HepG2 (cell line): ENCODE results near the gene P2RY1. TPM values are rescaled to one million over a fixed set of nuclear protein-coding genes. Genes with fewer than 3 reads are reported as not detected.

Source experiments
- ATAC-seq: fragments of 200-7000 bp; cut with Tn5 transposase; 3 replicates; pipeline ENCODE4 v1.9.1; 2020; ENCODE audit warnings: mild to moderate bottlenecking, moderate library complexity
- BruUV-seq: library from RNA; stranded (reverse); fragments of 400-500 nt; replicated peaks from 2 replicates; lab custom pipeline; 2021; lab: Mats Ljungman, UMichigan
- CTCF ChIA-PET: fragments of 300-600 bp; formaldehyde crosslinking; extraction: SDS; loops from one replicate; lab custom pipeline; 2021; ENCODE audit warnings: low total read pairs, inconsistent platforms, low intra/inter-chr PET ratio; lab: Yijun Ruan, JAX
- POLR2A ChIA-PET: fragments of 350-600 bp; sonication (Branson Sonifier 250); formaldehyde crosslinking; loops from one replicate; lab custom pipeline; 2020; ENCODE audit warnings: antibody characterized with exemption, inconsistent platforms; lab: Yijun Ruan, JAX
- DNase-seq: peaks from one replicate; pipeline ENCODE4 v3.0.0-alpha.2; 2015; ENCODE audit warnings: low spot score
- FAIRE-seq: peaks from 3 replicates; lab custom pipeline; 2011; peaks lifted over from hg19 to GRCh38; lab: Jason Lieb, UNC
- H2AFZ ChIP-seq: one replicate; pipeline ENCODE4 v1.6.1; 2011; ENCODE audit warnings: low read length, inconsistent platforms
- H3K27ac ChIP-seq: fragments of 300-600 bp; 3 replicates; pipeline ENCODE4 v1.8.0; 2011; ENCODE audit warnings: mixed run types, mild to moderate bottlenecking, mixed read lengths, low read length, inconsistent platforms; ENCODE audit not compliant: insufficient read depth; ENCODE audit errors: extremely low read length
- H3K27me3 ChIP-seq, 2 experiments: fragments of 200-600 bp in 1 of 2; 2 replicates in 1 of 2; 3 replicates in 1 of 2; pipeline versions ENCODE4 v1.6.0 to v1.8.0; 2011; ENCODE audit warnings: low read length in 2 of 2, mild to moderate bottlenecking in 2 of 2, moderate library complexity in 2 of 2, inconsistent platforms in 1 of 2; ENCODE audit not compliant: insufficient read depth in 2 of 2, control insufficient read depth in 1 of 2
- H3K36me3 ChIP-seq, 2 experiments: fragments of 200-600 bp in 1 of 2; replicated peaks in 1 of 2; 2 replicates in 1 of 2; 3 replicates in 1 of 2; pipeline versions ENCODE4 v1.5.1 to v1.8.0; 2011; ENCODE audit warnings: low read length in 2 of 2, inconsistent platforms in 1 of 2; ENCODE audit not compliant: insufficient read depth in 2 of 2, control insufficient read depth in 1 of 2
- H3K4me1 ChIP-seq: 2 replicates; pipeline ENCODE4 v1.5.1; 2012; ENCODE audit warnings: low read length, inconsistent platforms; ENCODE audit not compliant: insufficient read depth
- H3K4me2 ChIP-seq: 2 replicates; pipeline ENCODE4 v1.6.0; 2011; ENCODE audit warnings: low read depth, low read length, inconsistent platforms
- H3K4me3 ChIP-seq, 3 experiments: fragments of 200-600 bp in 1 of 3; sonication (generic), shearing (Covaris generic) in 1 of 3; replicated peaks in 1 of 3; 2 replicates each; pipeline ENCODE4 v1.5.1; 2011 to 2016; ENCODE audit warnings: low read length in 3 of 3, inconsistent platforms in 2 of 3, low read depth in 2 of 3, mild to moderate bottlenecking in 2 of 3, control low read depth in 1 of 3, mixed read lengths in 1 of 3; ENCODE audit not compliant: insufficient read depth in 1 of 3
- H3K79me2 ChIP-seq: one replicate; pipeline ENCODE4 v1.6.1; 2011; ENCODE audit warnings: low read length, inconsistent platforms; ENCODE audit not compliant: insufficient read depth
- H3K9ac ChIP-seq: 2 replicates; pipeline ENCODE4 v1.6.0; 2011; ENCODE audit warnings: mild to moderate bottlenecking, low read depth, low read length, inconsistent platforms; ENCODE audit not compliant: insufficient read depth
- H3K9me3 ChIP-seq: 2 replicates; pipeline ENCODE4 v1.5.1; 2012; ENCODE audit warnings: mild to moderate bottlenecking, low read length
- H4K20me1 ChIP-seq: 2 replicates; pipeline ENCODE4 v1.6.0; 2011; ENCODE audit warnings: inconsistent platforms, mild to moderate bottlenecking, low read length, moderate library complexity; ENCODE audit not compliant: insufficient read depth
- CHD4 ChIP-seq: fragments of 200-600 bp; sonication (generic); IDR thresholded peaks from 2 replicates; pipeline ENCODE4 v1.7.0; 2017; ENCODE audit warnings: mild to moderate bottlenecking, low read length, borderline replicate concordance
- MAFF ChIP-seq: IDR thresholded peaks from 2 replicates; pipeline ENCODE4 v1.6.1; 2011; ENCODE audit warnings: low read depth, low read length, improper control_type of control experiment
- MAFK ChIP-seq, 2 experiments: IDR thresholded peaks in 1 of 2; conservative IDR thresholded peaks in 1 of 2; 2 replicates each; pipeline ENCODE4 v1.6.1; 2011; ENCODE audit warnings: improper control_type of control experiment in 2 of 2, low read length in 2 of 2
- NCOA2 ChIP-seq: sonication (generic); formaldehyde crosslinking; IDR thresholded peaks from 2 replicates; pipeline ENCODE4 v1.8.0; 2022; ENCODE audit warnings: inconsistent platforms
- NFYB ChIP-seq: sonication (generic); formaldehyde crosslinking; IDR thresholded peaks from 2 replicates; pipeline ENCODE4 v1.4.0; 2020; ENCODE audit warnings: missing genetic modification reagents
- REXO4 ChIP-seq: sonication (generic); formaldehyde crosslinking; IDR thresholded peaks from 2 replicates; pipeline ENCODE4 v1.8.0; 2022; ENCODE audit warnings: missing genetic modification reagents, mild to moderate bottlenecking, borderline replicate concordance
- ZKSCAN8 ChIP-seq: IDR thresholded peaks from 2 replicates; pipeline ENCODE4 v1.6.1; 2016; ENCODE audit warnings: borderline replicate concordance, missing genetic modification reagents, missing compliant biosample characterization
- ZNF775 ChIP-seq: sonication (generic); formaldehyde crosslinking; IDR thresholded peaks from 2 replicates; pipeline ENCODE4 v1.4.0; 2020; ENCODE audit warnings: missing genetic modification reagents, mild to moderate bottlenecking, moderate library complexity, borderline replicate concordance
- ZNF850 ChIP-seq: sonication (generic); formaldehyde crosslinking; conservative IDR thresholded peaks from 2 replicates; pipeline ENCODE4 v1.9.0; 2021; ENCODE audit warnings: mild to moderate bottlenecking, missing genetic modification reagents
- in situ Hi-C: cut with HindIII; loops from 2 replicates; pipeline ENCODE4 v1.10.0; 2017; ENCODE audit warnings: low pct_unique_long_range_greater_than_20kb; ENCODE audit not compliant: extremely low pct_ligation_motif_present
- intact Hi-C: fragments of 100-400 bp; cut with micrococcal nuclease; formaldehyde crosslinking; loops from one replicate; pipeline ENCODE4 v1.10.0; 2022; ENCODE audit not compliant: unreplicated experiment
- polyA plus RNA-seq, 8 experiments: library from polyadenylated mRNA; depleted of rRNA in 3 of 8; stranded (reverse) in 7 of 8; unstranded in 1 of 8; fragments of >200 nt; fragmentation: Illumina TruSeq in 4 of 8; extraction: Trizol in 4 of 8; gene quantifications; 2 replicates each; pipeline versions ENCODE4 v1.2.1 to v1.2.3, GENCODE V29; 2011 to 2016; ENCODE audit warnings: low read depth in 4 of 8, missing spikeins in 1 of 8, mixed read lengths in 1 of 8; ENCODE audit not compliant: insufficient read depth in 1 of 8
- total RNA-seq, 5 experiments: library from RNA; depleted of rRNA; stranded (reverse); fragments of >200 nt; fragmentation: Illumina TruSeq; extraction: Trizol; gene quantifications; 2 replicates each; pipeline ENCODE4 v1.2.3, GENCODE V29; 2016; ENCODE audit warnings: low read depth in 1 of 5
- TF ChIP-seq, protein P1 (sequence below), 2 experiments: sonication (generic) in 1 of 2; formaldehyde crosslinking in 1 of 2; IDR thresholded peaks; 2 replicates each; pipeline versions ENCODE4 v1.4.0 to v1.6.1; 2016 to 2020; ENCODE audit warnings: borderline replicate concordance in 1 of 2, low read depth in 1 of 2, mild to moderate bottlenecking in 1 of 2, missing genetic modification reagents in 1 of 2
- TF ChIP-seq, protein P2 (sequence below): sonication (generic); formaldehyde crosslinking; IDR thresholded peaks from 2 replicates; pipeline ENCODE4 v1.8.1; 2023; ENCODE audit warnings: mild to moderate bottlenecking, moderate library complexity, missing genetic modification reagents

The P2RY1 gene
- total and polyA plus RNA-seq, 2 of the 13 experiments (the other 11 are each of a cell fraction or from before 2014, with no cell fraction given), result not detected

DNA sequence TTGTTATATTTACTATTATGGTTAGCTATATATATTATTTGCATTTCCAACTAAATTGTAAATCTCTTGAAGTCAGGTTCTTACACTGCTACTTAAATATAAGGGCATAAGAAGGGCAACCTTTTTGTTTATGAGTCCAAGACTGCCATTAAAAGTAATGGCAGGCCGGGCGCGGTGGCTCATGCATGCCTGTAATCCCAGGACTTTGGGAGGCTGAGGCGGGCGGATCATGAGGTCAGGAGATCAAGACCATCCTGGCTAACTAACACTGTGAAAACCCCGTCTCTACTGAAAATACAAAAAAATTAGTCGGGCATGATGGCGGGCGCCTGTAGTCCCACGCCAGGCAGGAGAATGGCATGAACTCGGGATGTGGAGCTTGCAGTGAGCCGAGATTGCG, 2.9 kb upstream of the P2RY1 start (continued):
- TF ChIP-seq, protein P1, sequence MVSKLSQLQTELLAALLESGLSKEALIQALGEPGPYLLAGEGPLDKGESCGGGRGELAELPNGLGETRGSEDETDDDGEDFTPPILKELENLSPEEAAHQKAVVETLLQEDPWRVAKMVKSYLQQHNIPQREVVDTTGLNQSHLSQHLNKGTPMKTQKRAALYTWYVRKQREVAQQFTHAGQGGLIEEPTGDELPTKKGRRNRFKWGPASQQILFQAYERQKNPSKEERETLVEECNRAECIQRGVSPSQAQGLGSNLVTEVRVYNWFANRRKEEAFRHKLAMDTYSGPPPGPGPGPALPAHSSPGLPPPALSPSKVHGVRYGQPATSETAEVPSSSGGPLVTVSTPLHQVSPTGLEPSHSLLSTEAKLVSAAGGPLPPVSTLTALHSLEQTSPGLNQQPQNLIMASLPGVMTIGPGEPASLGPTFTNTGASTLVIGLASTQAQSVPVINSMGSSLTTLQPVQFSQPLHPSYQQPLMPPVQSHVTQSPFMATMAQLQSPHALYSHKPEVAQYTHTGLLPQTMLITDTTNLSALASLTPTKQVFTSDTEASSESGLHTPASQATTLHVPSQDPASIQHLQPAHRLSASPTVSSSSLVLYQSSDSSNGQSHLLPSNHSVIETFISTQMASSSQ (IDR thresholded peaks at IDR 0.05; ENCODE audit: low read depth), result no peak
- TF ChIP-seq, protein P1 (CRISPR knock-in tag; IDR thresholded peaks at IDR 0.05; ENCODE audit: borderline replicate concordance), result no peak
- TF ChIP-seq REXO4 (CRISPR knock-in tag) (no peak), NCOA2 (CRISPR knock-in tag) (no peak), ZNF850 (no peak)
- TF ChIP-seq, protein P2, sequence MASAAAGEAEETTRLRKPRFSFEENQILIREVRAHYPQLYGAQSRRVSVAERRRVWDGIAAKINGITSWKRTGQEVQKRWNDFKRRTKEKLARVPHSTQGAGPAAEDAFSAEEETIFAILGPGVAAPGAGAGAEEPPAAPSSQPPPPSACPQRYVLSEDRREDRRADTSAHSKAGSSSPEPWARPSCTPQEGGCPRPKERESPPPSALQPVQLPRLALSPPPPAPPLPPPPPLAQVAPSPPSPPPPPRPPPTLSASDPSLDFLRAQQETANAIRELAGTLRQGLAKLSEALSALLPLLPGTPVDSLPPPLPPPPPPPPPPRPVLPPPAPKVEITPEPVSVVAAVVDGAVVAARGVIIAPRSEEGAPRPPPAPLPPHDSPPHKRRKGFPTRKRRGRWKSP (CRISPR knock-in tag), result no peak

DNA sequence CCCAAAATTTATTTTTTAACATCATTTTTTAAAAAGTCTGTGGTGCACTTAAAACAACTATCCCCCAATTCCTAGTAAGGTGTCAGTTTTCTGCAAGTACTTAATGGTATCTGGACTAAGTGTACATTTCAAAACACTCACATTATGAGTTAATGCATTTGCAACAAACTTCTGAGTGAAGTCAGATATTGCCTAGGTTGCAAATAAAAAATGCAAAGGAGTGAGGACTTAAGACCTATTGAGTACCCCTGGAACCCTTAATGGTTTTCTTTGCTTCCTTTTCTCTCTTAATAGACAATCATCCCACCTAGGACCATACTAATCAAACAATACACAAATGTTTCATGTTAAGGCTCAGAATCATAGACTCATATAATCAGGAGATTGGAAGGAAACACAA, 1.8 kb upstream of the P2RY1 start:
- Histone ChIP-seq H2AFZ (no peak overlapping the region), H3K27me3 (no peaks in the 10 kb centered on the region), H4K20me1 (no peaks in the 10 kb centered on the region), H3K4me1 (no peaks in the 10 kb centered on the region), H3K4me2 (no peak overlapping the region), H3K9ac (no peak overlapping the region), H3K79me2 (no peaks in the 10 kb centered on the region), H3K36me3 (no peaks in the 10 kb centered on the region), H3K9me3 (no peaks in the 10 kb centered on the region), H3K4me3 (no peak overlapping the region), H3K27ac (no peak overlapping the region)
- ATAC-seq, result no peak
- no TSS peak for BruUV-seq
- in situ Hi-C loops (no loop called here), intact Hi-C loops (no loop called here)
- CTCF ChIA-PET, result no interaction called here
- POLR2A ChIA-PET, result no interaction called here
- DNase-seq, result no peak
- TF ChIP-seq ZKSCAN8 (no peak), NFYB (no peak), MAFF (peak; percentile 41; the same call in 1 of the 2 replicates), MAFK (conservative IDR thresholded peaks at IDR 0.05 in 1 of 2, IDR thresholded peaks at IDR 0.05 in 1 of 2; ENCODE audit: low read length in 2 of 2) (peak; percentile 30 to 64; a peak in 3 of 4 replicates), CHD4 (no peak), ZNF775 (no peak)
- FAIRE-seq, result no peak
